HUES48 (cell line): ENCODE results near the gene TBC1D23.
"Not testable (repeated sequence)": the region's sequence is repeated elsewhere in the genome, so short reads cannot be mapped to it uniquely, and the experiment has no call there.

Experiments used
- H3K27ac ChIP-seq: one replicate; pipeline ENCODE4 v1.7.0; 2013; ENCODE audit warnings: low read depth, low read length, inconsistent platforms
- H3K27me3 ChIP-seq: 2 replicates; pipeline ENCODE4 v1.6.1; 2013; ENCODE audit warnings: mild to moderate bottlenecking, low read length; ENCODE audit not compliant: control insufficient read depth, insufficient read depth
- H3K36me3 ChIP-seq: 2 replicates; pipeline ENCODE4 v1.6.1; 2013; ENCODE audit warnings: low read length; ENCODE audit not compliant: control insufficient read depth, insufficient read depth
- H3K4me1 ChIP-seq: 2 replicates; pipeline ENCODE4 v1.6.1; 2013; ENCODE audit warnings: mild to moderate bottlenecking, low read length; ENCODE audit not compliant: control insufficient read depth, insufficient read depth
- H3K4me3 ChIP-seq: 2 replicates; pipeline ENCODE4 v1.5.1; 2013; ENCODE audit warnings: mild to moderate bottlenecking, low read depth, low read length
- H3K9ac ChIP-seq: 2 replicates; pipeline ENCODE4 v1.6.1; 2013; ENCODE audit warnings: mild to moderate bottlenecking, low read depth, low read length, moderate library complexity
- H3K9me3 ChIP-seq: 2 replicates; pipeline ENCODE4 v1.6.1; 2013; ENCODE audit warnings: low read length; ENCODE audit not compliant: control insufficient read depth, insufficient read depth

Gene TBC1D23

GRCh38 chr3:100230710-100231109 lies 30.1 kb upstream of the TBC1D23 start:
- Histone ChIP-seq H3K27me3 (no peaks in the 10 kb centered on the region), H3K4me1 (peaks cover 9% of the 10 kb centered on the region), H3K9ac (no peak overlapping the region), H3K4me3 (no peak overlapping the region), H3K9me3 (no peaks in the 10 kb centered on the region), H3K27ac (no peak overlapping the region), H3K36me3 (no peaks in the 10 kb centered on the region)

DNA sequence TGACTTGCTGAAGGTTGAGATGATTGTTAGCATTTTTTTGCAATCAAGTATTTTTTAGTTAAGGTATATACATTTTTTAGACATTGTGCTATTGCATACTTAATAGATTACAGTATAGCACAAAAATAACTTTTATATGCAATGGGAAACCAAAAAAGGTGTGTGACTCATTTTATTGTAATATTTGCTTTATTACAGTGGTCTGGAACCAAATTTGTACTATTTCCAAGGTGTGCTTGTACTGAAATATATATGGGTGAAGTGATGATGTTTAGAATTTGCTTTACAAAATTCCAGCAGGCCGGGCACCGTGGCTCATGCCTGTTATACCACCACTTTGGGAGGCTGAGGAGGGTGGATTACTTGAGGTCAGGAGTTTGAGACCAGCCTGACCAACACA lies 29.1 kb upstream of the TBC1D23 start:
- no peak overlapping the region for H3K9ac ChIP-seq
- H3K4me3 ChIP-seq, result no peak overlapping the region
- no peaks in the 10 kb centered on the region for H3K27me3 ChIP-seq
- H3K4me1 ChIP-seq, result peaks cover 9% of the 10 kb centered on the region
- no peaks in the 10 kb centered on the region for H3K36me3 ChIP-seq
- no peaks in the 10 kb centered on the region for H3K9me3 ChIP-seq
- H3K27ac ChIP-seq, result no peak overlapping the region

DNA sequence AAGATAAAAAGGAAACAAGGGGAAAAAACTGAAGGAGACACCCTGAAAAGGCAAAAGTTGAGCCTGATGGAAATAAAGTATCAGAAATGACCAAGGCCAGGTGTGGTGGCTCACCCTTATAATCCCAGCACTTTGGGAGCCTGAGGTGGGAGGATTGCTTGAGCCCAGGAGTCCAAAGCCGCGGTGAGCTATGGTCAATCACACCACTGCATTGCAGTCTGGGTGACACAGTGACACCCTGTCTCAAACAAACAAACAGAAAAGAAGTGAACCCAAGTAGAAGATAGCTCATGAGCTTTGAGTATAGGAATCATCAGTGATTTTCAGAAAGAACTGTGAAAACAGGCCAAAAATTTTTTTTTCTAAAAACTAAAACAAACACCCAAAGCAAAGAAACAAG lies 26.4 kb upstream of the TBC1D23 start:
- H3K9me3 ChIP-seq, result no peaks in the 10 kb centered on the region; the same call in none of the 2 replicates
- H3K9ac ChIP-seq, result no peak overlapping the region
- H3K27ac ChIP-seq, result no peak overlapping the region
- peaks cover 9% of the 10 kb centered on the region for H3K4me1 ChIP-seq
- H3K36me3 ChIP-seq, result no peaks in the 10 kb centered on the region
- H3K4me3 ChIP-seq, result no peak overlapping the region
- H3K27me3 ChIP-seq, result no peaks in the 10 kb centered on the region

DNA sequence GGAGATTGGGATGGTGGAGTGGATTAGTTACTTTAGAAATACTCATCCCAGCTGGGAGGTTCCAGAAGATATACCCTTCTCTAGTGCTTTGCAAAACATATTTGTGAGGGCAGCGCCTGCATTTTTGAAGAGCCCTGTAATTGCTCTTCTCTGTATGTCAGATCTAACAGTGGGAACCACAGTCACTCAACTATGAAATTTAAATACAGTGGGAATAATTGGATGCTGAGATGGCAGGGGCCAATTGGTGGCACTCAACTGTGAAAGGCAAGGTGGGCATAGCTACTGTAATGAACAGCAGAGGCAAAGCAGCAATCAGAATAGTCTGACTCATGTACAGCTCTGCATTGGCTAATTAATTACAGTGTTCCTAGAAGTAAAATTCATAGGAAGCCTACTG lies 22.2 kb upstream of the TBC1D23 start:
- Histone ChIP-seq H3K4me3 (no peak overlapping the region), H3K9ac (no peak overlapping the region), H3K4me1 (peaks cover 4% of the 10 kb centered on the region; the same call in 1 of the 2 replicates), H3K9me3 (no peaks in the 10 kb centered on the region; the same call in none of the 2 replicates), H3K36me3 (no peaks in the 10 kb centered on the region), H3K27me3 (no peaks in the 10 kb centered on the region), H3K27ac (no peak overlapping the region)

GRCh38 chr3:100242471-100242870 lies 18.3 kb upstream of the TBC1D23 start:
- H3K9me3 ChIP-seq, H3K27me3 ChIP-seq, H3K9ac ChIP-seq, H3K27ac ChIP-seq, H3K4me1 ChIP-seq, H3K36me3 ChIP-seq, H3K4me3 ChIP-seq: not testable (repeated sequence)

GRCh38 chr3:100244264-100244663 lies 16.5 kb upstream of the TBC1D23 start:
- H3K9me3 ChIP-seq, result no peaks in the 10 kb centered on the region
- no peaks in the 10 kb centered on the region for H3K27me3 ChIP-seq
- H3K4me1 ChIP-seq, result peaks cover 8% of the 10 kb centered on the region
- H3K9ac ChIP-seq, result no peak overlapping the region
- no peaks in the 10 kb centered on the region for H3K36me3 ChIP-seq
- no peak overlapping the region for H3K27ac ChIP-seq
- no peak overlapping the region for H3K4me3 ChIP-seq

GRCh38 chr3:100245136-100245535 lies 15.7 kb upstream of the TBC1D23 start:
- Histone ChIP-seq H3K27ac (no peak overlapping the region), H3K9me3 (no peaks in the 10 kb centered on the region), H3K4me1 (peaks cover 8% of the 10 kb centered on the region), H3K4me3 (no peak overlapping the region), H3K27me3 (no peaks in the 10 kb centered on the region), H3K36me3 (no peaks in the 10 kb centered on the region), H3K9ac (no peak overlapping the region)

- Histone ChIP-seq H3K36me3 (no peaks in the 10 kb centered on the region), H3K4me1 (peaks cover 8% of the 10 kb centered on the region), H3K9ac (no peak overlapping the region), H3K4me3 (no peak overlapping the region), H3K9me3 (no peaks in the 10 kb centered on the region), H3K27me3 (no peaks in the 10 kb centered on the region), H3K27ac (no peak overlapping the region)
These were observed 14.9 kb upstream of the TBC1D23 start for GRCh38 chr3:100245927-100246326.

GRCh38 chr3:100246999-100247398 lies 13.8 kb upstream of the TBC1D23 start:
- Histone ChIP-seq H3K4me1 (peaks cover 8% of the 10 kb centered on the region), H3K4me3 (no peak overlapping the region), H3K27me3 (no peaks in the 10 kb centered on the region), H3K9ac (no peak overlapping the region), H3K27ac (no peak overlapping the region), H3K9me3 (no peaks in the 10 kb centered on the region), H3K36me3 (no peaks in the 10 kb centered on the region)

- H3K27ac ChIP-seq, result no peak overlapping the region
- H3K4me3 ChIP-seq, result no peak overlapping the region
- H3K36me3 ChIP-seq, result no peaks in the 10 kb centered on the region
- H3K4me1 ChIP-seq, result no peaks in the 10 kb centered on the region
- no peaks in the 10 kb centered on the region for H3K27me3 ChIP-seq
- no peak overlapping the region for H3K9ac ChIP-seq
- no peaks in the 10 kb centered on the region for H3K9me3 ChIP-seq
These were observed 8.8 kb upstream of the TBC1D23 start for GRCh38 chr3:100252001-100252400.

DNA sequence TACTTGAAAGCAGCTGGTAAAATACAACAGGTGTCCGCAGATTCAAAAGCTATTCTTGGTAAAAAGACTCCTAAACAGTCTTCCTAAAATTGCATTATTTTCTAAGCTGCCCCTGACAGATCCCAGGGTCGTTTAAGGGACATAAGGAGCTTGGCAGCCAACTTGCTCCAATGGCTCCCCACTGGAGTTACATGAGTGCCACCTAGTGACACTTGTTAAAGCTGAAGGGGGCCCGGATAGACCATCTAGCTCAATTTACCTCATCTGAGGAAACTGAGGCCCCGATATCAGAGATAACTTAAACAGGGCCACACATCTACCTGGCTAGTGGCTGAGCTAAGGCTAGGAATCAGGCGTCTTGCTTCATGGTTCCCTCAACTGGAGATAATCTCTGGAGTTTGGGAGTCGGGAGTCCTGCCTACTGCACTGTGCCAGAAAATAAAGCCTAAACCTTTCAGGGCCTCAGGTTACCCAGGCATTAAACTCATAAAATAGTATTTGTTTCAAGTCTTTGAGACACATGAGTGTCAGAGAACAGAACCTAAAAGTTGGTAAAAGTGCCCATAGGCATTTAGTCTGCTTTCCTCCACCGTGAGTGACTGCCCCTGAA lies 6.5 kb upstream of the TBC1D23 start:
- H3K27me3 ChIP-seq, result no peaks in the 10 kb centered on the region
- no peak overlapping the region for H3K9ac ChIP-seq
- no peaks in the 10 kb centered on the region for H3K36me3 ChIP-seq
- H3K27ac ChIP-seq, result no peak overlapping the region
- no peaks in the 10 kb centered on the region for H3K4me1 ChIP-seq
- no peaks in the 10 kb centered on the region for H3K9me3 ChIP-seq
- no peak overlapping the region for H3K4me3 ChIP-seq
